ENCODE data around the gene FLVCR1.

DNA sequence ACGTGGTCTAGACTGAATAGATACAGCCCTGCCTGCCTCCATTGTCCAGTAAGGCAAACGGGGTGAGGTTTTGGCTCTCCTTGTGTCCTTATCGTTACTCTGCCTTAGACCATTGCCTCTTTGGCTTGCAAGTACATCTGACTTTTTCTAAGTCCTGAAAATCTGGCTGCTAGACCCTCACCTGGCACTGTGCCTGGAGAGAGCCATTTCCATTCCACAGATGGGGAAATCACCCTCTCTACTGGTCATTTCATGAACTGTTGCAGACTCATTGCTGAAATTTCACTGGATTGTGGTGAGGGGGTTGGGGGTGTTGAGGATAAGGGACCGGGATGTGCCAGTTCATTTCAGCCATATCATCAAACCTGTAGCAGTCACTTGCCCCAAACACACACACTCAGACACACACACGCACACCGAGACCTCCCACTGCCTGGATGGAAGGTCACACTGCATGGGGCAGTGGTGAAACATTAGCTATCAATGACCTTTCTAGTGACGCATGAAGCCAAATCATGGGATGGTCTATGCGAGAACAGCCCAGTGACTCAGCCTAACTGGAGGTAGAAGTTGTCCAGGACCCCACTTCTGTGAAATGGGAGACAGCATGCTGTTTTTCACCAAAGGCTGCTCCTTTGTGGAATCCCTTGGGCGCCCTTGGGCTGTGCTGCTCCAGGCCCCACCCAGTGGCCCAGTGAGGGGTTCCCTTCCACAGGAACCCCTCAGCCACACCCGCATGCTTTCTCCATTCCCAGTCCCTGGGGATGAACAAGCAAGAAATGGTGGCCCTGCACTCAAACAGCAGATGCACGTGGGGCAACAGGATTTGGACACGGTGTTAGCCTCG is 57.4 kb downstream of the FLVCR1 start:
- TF ChIP-seq, protein P1, sequence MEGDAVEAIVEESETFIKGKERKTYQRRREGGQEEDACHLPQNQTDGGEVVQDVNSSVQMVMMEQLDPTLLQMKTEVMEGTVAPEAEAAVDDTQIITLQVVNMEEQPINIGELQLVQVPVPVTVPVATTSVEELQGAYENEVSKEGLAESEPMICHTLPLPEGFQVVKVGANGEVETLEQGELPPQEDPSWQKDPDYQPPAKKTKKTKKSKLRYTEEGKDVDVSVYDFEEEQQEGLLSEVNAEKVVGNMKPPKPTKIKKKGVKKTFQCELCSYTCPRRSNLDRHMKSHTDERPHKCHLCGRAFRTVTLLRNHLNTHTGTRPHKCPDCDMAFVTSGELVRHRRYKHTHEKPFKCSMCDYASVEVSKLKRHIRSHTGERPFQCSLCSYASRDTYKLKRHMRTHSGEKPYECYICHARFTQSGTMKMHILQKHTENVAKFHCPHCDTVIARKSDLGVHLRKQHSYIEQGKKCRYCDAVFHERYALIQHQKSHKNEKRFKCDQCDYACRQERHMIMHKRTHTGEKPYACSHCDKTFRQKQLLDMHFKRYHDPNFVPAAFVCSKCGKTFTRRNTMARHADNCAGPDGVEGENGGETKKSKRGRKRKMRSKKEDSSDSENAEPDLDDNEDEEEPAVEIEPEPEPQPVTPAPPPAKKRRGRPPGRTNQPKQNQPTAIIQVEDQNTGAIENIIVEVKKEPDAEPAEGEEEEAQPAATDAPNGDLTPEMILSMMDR (IDR thresholded peaks at IDR 0.05) = no peak
- TF ChIP-seq POLR2A (IDR thresholded peaks at IDR 0.05) = no peak

Data from ovary (tissue), 3 donors.